Measurements from ENCODE around the gene ARL8A. TPM values are rescaled to one million over a fixed set of nuclear protein-coding genes. Genes with fewer than 3 reads are reported as not detected.

ARL8A gene
- total and polyA plus RNA-seq, 10 of the 15 experiments (the other 5 are each of a cell fraction or from before 2014, with no cell fraction given) = 0.34 to 49.2 (median 15.4) TPM

DNA sequence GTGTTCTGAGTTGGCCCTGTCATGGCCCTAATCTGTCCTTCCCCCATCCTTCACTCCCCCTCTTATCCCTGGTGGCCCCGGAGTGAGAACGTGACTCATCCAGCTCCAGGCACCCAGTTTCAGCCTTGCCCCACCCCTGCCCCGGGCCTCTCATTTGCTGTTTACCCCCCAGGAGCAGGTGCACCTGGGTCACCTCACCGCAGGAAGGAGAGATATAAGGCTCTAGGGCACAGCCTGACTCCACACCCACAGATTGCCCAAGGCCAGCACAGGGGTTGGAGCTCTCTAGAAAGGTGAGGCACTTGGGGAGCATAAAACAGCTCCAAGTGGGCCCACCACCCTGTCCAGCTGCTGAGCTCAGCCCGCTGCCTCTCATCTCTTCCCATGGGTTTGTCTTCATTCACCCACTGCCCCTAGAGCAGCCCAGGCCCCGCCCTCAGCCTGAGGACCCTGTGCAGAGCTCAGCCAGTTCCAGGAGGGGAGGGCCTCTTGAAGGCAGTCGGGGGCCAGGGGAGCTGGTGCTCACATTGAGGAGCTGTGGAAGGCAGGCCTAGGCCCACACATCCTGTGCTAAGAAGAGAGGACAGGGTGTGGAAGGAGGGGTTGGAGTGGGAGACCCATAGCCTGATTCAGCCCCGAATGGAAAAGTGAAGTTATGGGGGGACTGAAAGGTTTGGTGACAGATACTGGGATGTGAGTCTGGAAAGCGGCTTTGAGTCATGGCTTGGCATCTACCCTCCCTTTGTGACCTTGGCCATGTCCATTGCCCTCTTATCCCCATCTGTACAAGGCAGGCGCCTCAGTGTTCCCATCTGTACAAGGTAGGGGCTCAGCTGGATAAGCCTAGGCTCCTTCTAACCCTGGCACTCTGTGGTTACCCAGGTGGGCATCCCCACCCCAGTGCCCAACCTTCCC lies 37.9 kb downstream of the ARL8A start:
- FAIRE-seq = no peak
- CTCF ChIA-PET = interaction anchor here (0.8 to 1.2 kb wide), 3 partner anchors 96 to 107 kb away, joined by 3 to 4 read pairs (median 3); partner anchors contain the start of gene ELF3
- intact Hi-C loops (cut with micrococcal nuclease; ENCODE audit: unreplicated experiment) = no loop called here
- TF ChIP-seq, protein P1, sequence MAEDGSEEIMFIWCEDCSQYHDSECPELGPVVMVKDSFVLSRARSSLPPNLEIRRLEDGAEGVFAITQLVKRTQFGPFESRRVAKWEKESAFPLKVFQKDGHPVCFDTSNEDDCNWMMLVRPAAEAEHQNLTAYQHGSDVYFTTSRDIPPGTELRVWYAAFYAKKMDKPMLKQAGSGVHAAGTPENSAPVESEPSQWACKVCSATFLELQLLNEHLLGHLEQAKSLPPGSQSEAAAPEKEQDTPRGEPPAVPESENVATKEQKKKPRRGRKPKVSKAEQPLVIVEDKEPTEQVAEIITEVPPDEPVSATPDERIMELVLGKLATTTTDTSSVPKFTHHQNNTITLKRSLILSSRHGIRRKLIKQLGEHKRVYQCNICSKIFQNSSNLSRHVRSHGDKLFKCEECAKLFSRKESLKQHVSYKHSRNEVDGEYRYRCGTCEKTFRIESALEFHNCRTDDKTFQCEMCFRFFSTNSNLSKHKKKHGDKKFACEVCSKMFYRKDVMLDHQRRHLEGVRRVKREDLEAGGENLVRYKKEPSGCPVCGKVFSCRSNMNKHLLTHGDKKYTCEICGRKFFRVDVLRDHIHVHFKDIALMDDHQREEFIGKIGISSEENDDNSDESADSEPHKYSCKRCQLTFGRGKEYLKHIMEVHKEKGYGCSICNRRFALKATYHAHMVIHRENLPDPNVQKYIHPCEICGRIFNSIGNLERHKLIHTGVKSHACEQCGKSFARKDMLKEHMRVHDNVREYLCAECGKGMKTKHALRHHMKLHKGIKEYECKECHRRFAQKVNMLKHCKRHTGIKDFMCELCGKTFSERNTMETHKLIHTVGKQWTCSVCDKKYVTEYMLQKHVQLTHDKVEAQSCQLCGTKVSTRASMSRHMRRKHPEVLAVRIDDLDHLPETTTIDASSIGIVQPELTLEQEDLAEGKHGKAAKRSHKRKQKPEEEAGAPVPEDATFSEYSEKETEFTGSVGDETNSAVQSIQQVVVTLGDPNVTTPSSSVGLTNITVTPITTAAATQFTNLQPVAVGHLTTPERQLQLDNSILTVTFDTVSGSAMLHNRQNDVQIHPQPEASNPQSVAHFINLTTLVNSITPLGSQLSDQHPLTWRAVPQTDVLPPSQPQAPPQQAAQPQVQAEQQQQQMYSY (CRISPR knock-in tag; IDR thresholded peaks at IDR 0.05) = no peak
- TF ChIP-seq SIX5 (IDR thresholded peaks at IDR 0.05; ENCODE audit: low read depth, low read length, severe bottlenecking) (no peak), EGR1 (IDR thresholded peaks at IDR 0.05; ENCODE audit: borderline replicate concordance in 1 of 2, low read depth in 2 of 2, low read length in 2 of 2) (no peak), GATAD2B (conservative IDR thresholded peaks at IDR 0.05; ENCODE audit: low read depth) (no peak), SRF (IDR thresholded peaks at IDR 0.05; ENCODE audit: low read depth in 2 of 2, low read length in 2 of 2) (no peak), KAT2A (conservative IDR thresholded peaks at IDR 0.05; ENCODE audit: control insufficient read depth, low read depth, low read length) (no peak), RFX5 (IDR thresholded peaks at IDR 0.05; ENCODE audit: low read depth, low read length) (no peak), HDGF (IDR thresholded peaks at IDR 0.05) (no peak), ETV6 (conservative IDR thresholded peaks at IDR 0.05 in 1 of 2, IDR thresholded peaks at IDR 0.05 in 1 of 2; ENCODE audit: borderline replicate concordance in 1 of 2, low read depth in 1 of 2) (no peak), YY1 (IDR thresholded peaks at IDR 0.05; ENCODE audit: low read depth, low read length) (no peak)
- TF ChIP-seq, protein P2, sequence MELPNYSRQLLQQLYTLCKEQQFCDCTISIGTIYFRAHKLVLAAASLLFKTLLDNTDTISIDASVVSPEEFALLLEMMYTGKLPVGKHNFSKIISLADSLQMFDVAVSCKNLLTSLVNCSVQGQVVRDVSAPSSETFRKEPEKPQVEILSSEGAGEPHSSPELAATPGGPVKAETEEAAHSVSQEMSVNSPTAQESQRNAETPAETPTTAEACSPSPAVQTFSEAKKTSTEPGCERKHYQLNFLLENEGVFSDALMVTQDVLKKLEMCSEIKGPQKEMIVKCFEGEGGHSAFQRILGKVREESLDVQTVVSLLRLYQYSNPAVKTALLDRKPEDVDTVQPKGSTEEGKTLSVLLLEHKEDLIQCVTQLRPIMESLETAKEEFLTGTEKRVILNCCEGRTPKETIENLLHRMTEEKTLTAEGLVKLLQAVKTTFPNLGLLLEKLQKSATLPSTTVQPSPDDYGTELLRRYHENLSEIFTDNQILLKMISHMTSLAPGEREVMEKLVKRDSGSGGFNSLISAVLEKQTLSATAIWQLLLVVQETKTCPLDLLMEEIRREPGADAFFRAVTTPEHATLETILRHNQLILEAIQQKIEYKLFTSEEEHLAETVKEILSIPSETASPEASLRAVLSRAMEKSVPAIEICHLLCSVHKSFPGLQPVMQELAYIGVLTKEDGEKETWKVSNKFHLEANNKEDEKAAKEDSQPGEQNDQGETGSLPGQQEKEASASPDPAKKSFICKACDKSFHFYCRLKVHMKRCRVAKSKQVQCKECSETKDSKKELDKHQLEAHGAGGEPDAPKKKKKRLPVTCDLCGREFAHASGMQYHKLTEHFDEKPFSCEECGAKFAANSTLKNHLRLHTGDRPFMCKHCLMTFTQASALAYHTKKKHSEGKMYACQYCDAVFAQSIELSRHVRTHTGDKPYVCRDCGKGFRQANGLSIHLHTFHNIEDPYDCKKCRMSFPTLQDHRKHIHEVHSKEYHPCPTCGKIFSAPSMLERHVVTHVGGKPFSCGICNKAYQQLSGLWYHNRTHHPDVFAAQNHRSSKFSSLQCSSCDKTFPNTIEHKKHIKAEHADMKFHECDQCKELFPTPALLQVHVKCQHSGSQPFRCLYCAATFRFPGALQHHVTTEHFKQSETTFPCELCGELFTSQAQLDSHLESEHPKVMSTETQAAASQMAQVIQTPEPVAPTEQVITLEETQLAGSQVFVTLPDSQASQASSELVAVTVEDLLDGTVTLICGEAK (IDR thresholded peaks at IDR 0.05; ENCODE audit: borderline replicate concordance) = no peak
- TF ChIP-seq, protein P3, sequence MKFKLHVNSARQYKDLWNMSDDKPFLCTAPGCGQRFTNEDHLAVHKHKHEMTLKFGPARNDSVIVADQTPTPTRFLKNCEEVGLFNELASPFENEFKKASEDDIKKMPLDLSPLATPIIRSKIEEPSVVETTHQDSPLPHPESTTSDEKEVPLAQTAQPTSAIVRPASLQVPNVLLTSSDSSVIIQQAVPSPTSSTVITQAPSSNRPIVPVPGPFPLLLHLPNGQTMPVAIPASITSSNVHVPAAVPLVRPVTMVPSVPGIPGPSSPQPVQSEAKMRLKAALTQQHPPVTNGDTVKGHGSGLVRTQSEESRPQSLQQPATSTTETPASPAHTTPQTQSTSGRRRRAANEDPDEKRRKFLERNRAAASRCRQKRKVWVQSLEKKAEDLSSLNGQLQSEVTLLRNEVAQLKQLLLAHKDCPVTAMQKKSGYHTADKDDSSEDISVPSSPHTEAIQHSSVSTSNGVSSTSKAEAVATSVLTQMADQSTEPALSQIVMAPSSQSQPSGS (IDR thresholded peaks at IDR 0.05; ENCODE audit: low read length) = no peak

More for the DNA sequence above, 37.9 kb downstream of the ARL8A start:
- Histone ChIP-seq H3K4me1 (ENCODE audit: control insufficient read depth, insufficient read depth, low read length) (no peaks in the 10 kb centered on the region), H3K27me3 (replicated peaks in 1 of 2; ENCODE audit: control insufficient read depth in 2 of 2, insufficient read depth in 2 of 2, low read length in 1 of 2) (no peaks in the 10 kb centered on the region), H3K9me3 (replicated peaks; ENCODE audit: control insufficient read depth, insufficient read depth, low read length) (no peaks in the 10 kb centered on the region), H3K9ac (ENCODE audit: control insufficient read depth, insufficient read depth, low read length) (no peak overlapping the region), H3K79me2 (ENCODE audit: control insufficient read depth, insufficient read depth, low read length) (no peaks in the 10 kb centered on the region), H4K20me1 (ENCODE audit: control insufficient read depth, insufficient read depth) (no peaks in the 10 kb centered on the region), H2AFZ (ENCODE audit: control insufficient read depth, low read depth, low read length) (no peak overlapping the region), H3K4me2 (ENCODE audit: control insufficient read depth, insufficient read depth) (no peak overlapping the region), H3K4me3 (no peak overlapping the region), H3K36me3 (ENCODE audit: control insufficient read depth in 2 of 2, insufficient read depth in 2 of 2, low read length in 1 of 2) (no peaks in the 10 kb centered on the region), H3K27ac (ENCODE audit: control insufficient read depth, insufficient read depth) (no peak overlapping the region)
- no TSS peak for BruUV-seq (replicated peaks)
- RAD21 ChIA-PET (ENCODE audit: unreplicated experiment) = interaction anchor here (1.0 kb wide), 1 partner anchor 11 kb away, joined by 4 read pairs; no protein-coding TSS in a partner anchor
- SMC1A ChIA-PET (ENCODE audit: uncharacterized antibody, unreplicated experiment) = no interaction called here
- in situ Hi-C loops (cut with MboI) = no loop called here
- ATAC-seq = peak; percentile 24
- POLR2A ChIA-PET = no interaction called here
- DNase-seq (ENCODE audit: low read depth, low spot score) = no peak
- 38% methylated on average over 10 of the region's 10 CpGs for WGBS (ENCODE audit: insufficient coverage, insufficient replicate concordance, low lambda C conversion rate, missing lambda C conversion rate)

Measured in GM12878 (cell line).